ENCODE data around the gene SYT9.

SYT9 gene

GRCh38 chr11:7469351-7469865 is 217.7 kb downstream of the SYT9 start:
- DNase-seq (ENCODE audit: low read depth) = no peak

DNA sequence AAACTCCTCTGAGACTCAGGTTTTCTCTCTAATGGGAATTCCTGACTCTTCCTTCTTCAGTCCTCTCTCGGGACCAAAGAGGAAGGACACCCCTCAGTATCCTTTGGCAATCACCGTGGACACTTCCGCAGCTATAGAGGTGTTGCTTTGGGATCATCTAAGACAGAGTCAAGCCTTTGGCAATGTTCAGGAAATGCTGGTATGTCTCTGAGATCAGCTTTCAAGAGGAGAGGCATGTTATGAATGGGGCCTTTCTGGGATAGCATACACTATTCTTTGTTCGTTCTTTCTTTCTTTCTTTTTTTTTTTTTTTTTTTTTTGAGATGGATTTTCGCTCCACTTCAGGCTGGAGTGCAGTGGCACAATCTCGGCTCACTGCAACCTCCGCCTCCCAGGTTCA is 219.4 kb downstream of the SYT9 start:
- no peak for DNase-seq (ENCODE audit: low read depth)

GRCh38 chr11:7473717-7474116 is 222.0 kb downstream of the SYT9 start:
- no peak for DNase-seq (ENCODE audit: low read depth)

DNA sequence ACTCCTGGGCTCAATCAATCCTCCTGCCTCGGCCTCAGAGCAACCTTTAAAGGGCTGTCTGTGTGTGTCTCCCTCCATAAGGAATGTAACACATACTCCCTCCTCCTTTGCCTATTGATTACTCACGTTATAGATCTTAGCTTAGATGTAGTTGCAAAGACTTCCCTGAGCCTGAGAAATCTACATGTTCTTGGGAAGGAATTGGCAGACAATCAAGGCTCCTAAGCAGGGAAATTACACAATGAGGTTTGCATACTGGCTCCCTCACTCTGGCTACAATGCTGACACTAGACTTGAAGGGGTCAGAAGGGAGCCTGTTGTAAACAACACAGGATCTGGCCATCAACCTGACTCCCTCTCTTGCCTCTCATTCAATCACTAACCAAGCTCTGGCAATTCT is 228.4 kb downstream of the SYT9 start:
- DNase-seq (ENCODE audit: low read depth) = no peak

DNA sequence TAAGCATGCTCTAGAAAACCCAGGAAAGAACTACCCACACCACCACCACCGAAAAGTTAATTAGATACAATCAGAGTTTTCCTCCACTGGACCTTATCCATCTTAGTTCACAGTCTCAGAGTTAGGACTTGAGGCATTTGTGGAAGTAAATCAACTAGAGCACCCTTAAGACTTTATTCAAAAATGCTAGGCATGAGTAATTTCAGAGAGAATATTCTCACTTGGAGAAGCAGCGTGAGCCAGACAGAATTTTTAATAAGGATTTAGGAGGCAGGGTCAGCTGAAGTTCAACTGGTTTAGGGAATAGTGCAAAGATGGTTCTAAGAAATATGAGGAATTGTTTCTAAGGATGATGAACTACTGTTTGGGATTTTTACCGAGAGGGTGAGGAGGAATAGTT is 232.4 kb downstream of the SYT9 start:
- DNase-seq (ENCODE audit: low read depth) = no peak

GRCh38 chr11:7484645-7485044 is 232.9 kb downstream of the SYT9 start:
- no peak for DNase-seq (ENCODE audit: low read depth)

- no peak for DNase-seq (ENCODE audit: low read depth)
Observed at GRCh38 chr11:7485186-7486097, 233.7 kb downstream of the SYT9 start, which contains the start of gene OLFML1. TSS of gene OLFML1 (plus strand) at chr11:7485506. CDS start at chr11:7485876, 370 bp downstream.

GRCh38 chr11:7486098-7486780 is 234.5 kb downstream of the SYT9 start:
- DNase-seq (ENCODE audit: low read depth) = no peak

DNA sequence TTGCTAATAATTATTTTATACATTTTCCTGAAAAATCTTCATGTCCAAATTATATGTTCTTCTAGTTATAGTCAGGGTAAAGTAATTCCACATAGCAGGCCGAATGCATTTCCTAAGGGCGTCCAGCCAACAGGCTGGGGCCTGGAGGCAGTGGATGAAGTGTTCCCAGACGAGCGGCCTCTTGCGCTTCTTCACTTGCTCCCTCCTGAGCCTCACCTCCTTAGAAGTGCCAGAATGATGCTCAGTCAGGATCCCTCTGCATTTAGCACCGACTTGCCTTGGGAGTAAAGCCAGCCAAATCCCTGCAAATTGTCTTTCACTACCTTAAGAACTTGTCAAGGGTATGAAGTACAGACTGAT is 235.1 kb downstream of the SYT9 start:
- no peak for DNase-seq (ENCODE audit: low read depth)

DNA sequence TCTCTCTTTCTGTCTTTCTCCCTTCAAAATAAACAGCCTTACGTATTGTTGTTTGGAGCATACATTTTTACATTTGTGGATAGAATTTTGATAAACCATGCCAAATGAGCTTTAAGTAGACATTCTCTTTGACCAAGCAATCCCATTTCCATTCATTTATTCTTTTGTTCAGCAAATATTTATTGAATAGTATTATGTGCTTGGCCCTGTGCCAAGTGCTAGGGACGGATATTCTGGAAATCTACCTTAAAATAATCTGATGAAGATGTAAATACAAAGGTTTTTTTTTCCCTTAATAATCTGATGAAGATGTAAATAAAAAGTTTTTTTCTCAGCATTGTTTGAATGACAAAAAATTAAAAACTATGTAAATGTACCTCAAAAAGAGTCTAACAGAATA is 235.7 kb downstream of the SYT9 start:
- DNase-seq (ENCODE audit: low read depth) = no peak

- DNase-seq (ENCODE audit: low read depth) = no peak
Observed at GRCh38 chr11:7488681-7489080, 237.0 kb downstream of the SYT9 start.

DNA sequence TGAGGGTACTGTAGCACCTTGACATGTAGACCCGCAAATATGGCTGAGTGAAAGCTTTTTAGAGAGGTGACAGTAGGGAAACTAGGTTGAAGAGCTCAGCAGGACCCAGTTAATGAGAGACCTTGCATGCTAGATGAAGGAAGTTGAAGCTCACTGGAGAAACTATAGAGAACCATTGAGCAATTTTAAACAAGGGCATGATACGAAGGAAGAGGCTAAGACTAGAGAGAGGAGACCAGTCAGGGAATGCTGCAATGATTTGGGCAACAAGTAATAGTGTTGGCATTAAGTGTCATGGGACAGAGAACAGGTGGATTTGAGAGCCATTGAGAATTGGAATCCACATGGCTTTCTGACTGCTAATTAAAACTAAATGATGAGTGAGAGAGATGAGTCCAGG is 237.7 kb downstream of the SYT9 start:
- no peak for DNase-seq (ENCODE audit: low read depth)

- DNase-seq (ENCODE audit: low read depth) = no peak
Observed at GRCh38 chr11:7490054-7490453, 238.3 kb downstream of the SYT9 start.

DNA sequence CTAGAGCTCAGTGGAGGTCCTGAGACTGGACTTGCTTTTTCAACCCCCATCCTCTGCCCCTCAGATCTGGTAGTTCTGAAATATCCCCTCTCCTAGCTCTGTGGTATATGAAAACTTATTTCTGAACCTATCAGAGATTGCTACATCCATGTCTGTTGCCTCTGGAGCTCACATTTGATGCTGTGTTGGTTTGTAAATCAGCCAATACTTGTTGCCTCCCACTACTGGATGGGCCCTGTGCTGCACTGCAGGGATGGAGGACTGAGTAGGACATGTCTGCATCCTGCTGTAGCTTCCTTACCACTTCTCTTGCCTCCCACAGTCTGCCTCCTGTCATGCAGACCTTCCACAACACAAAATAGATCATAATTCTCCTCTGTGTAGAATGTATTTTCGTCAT is 238.8 kb downstream of the SYT9 start:
- DNase-seq (ENCODE audit: low read depth) = no peak

DNA sequence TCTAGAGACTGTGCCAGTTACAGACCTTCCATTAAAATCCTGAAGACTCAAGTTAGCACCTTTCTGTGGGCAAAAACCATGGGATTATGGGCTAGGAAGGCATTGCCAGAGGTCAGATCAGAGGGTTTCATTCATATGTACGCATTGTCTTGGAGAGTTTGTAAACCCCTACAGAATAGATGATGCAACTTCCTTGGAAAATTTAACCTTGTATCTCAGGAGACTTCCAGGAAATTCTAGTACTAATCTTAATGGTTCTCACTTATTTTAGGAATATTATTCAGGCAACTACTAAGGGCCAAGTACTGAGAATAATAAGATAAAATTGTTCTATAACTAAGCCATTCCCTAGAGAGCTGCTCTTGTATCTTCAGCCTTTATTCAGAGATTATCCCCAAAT is 240.5 kb downstream of the SYT9 start:
- no peak for DNase-seq (ENCODE audit: low read depth)

DNA sequence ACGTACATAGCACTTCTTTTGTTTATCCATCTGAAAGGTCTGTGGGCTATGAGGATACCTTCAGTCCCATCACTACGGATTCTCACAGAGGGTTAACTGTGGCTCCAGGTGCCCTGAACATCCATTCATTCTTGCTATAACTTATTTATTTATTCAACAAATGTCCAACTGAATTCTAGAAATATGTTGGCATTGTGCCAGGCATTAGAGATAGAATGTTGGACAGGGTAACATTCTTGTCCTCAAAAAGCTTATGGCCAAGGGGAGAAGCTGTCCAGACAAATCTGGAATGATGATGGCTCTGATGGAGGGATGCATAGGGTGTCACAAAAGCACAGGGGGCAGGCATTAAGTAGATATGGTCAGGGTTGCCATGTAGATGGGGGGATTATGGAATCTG is 242.0 kb downstream of the SYT9 start:
- no peak for DNase-seq (ENCODE audit: low read depth)

DNA sequence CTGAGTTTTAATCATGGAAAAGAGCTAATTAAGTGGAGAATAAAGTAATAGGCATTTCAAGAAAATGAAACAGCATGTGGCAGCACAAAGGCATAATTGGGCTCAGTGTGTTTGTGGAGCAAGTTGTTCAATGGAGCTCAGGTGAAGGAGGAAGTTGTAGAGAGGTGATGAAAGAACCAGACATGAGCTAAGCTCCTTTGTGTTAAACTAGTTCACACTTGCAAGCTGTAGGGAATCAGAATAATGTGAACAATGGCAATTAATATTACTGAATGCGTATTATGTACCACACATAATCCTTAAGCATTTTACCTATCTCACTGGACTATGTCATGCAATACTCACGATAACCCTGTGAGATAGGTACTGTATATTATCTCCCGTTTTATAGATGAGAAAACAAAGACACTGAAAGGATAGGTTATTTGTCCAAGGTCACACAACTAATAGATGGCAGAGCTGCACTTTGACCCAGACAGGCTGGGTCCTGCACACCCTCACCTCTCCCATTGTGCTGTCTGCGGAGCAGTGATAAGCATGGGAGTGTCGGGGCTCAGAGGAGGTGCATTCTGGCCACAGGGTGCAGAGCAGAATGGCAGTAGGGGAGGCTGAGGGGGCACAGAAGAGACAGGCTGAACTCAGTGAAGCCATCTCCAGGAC is 242.5 kb downstream of the SYT9 start:
- DNase-seq (ENCODE audit: low read depth) = no peak

DNA sequence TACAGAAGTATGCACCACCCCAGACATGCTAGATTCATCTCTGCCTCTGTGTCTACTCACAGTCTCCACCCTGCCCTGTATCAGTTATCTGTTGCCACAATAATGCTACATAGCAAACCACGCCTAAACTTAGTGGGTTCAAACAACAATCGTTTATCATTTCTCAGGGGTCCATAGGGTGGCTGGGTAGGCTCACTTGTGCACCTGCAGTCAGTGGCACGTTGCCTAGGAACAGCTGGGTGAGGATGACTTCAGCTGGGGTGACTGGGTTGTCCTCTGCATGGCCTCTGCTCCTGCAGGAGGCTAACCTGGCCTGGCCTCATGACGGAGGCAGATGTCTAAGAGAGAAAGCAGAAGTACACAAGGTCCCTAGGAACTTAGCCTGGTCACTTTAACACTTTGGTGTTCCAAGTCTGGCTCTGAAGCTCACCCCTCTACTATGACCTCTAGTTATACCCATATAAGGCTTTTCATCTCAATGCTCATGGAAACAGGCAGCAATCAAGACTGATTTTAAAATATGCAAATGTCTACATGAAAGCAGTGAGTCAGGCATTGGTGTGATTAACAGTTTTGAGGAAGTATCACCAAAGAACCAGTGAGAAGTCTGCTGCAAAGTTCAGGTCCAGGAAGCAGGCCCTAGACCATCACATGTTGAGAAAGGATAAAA is 244.3 kb downstream of the SYT9 start:
- DNase-seq (ENCODE audit: low read depth) = no peak

- no peak for DNase-seq (ENCODE audit: low read depth)
Observed at GRCh38 chr11:7498193-7498592, 246.5 kb downstream of the SYT9 start.

DNA sequence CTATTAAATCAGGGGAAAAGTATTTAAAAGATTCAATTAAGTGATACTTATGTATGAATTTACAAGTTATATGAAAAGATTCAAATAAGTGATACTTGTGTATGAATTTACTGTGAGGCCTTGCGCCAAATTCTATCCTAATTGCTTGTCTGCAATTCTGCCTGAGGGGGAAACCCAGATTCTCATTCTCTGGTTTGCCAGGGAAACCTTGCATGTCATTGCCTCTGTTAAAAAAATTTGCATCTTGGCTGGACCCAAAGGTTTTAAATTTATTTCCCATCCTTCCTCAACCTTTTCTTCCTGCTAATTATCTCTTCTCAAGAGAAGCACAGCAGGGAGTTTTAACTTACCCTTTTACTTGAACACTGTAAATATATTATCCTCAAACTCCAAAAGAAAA is 247.4 kb downstream of the SYT9 start:
- no peak for DNase-seq (ENCODE audit: low read depth)

GRCh38 chr11:7500251-7500650 is 248.5 kb downstream of the SYT9 start:
- DNase-seq (ENCODE audit: low read depth) = no peak

DNA sequence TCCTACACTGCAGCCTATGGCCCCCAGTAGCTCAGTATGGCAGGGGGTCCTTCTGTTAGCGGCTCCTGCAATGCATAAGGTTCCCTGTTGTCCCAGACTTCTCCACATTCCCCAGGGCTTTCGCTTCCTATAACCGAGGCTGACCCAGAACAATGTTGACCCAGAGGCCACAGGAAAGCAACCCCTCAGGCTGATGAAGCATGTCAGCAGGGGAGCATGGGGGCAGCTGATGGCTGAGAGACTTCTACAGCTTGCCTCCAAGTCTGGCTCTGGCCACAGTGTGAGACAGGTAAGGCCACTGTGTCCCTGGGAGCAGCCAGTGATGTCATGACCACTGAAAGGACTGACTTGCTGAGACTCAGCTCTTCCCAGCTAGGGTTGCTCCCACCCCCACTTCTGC is 249.5 kb downstream of the SYT9 start:
- no peak for DNase-seq (ENCODE audit: low read depth)
